UCSD-AML1 (cell line): ENCODE data around the gene SPPL3.

Source experiments
- DNase-seq: peaks from one replicate; lab custom pipeline; 2025; ENCODE audit not compliant: unreplicated experiment; lab: John Stamatoyannopoulos, UW

The SPPL3 gene

DNA sequence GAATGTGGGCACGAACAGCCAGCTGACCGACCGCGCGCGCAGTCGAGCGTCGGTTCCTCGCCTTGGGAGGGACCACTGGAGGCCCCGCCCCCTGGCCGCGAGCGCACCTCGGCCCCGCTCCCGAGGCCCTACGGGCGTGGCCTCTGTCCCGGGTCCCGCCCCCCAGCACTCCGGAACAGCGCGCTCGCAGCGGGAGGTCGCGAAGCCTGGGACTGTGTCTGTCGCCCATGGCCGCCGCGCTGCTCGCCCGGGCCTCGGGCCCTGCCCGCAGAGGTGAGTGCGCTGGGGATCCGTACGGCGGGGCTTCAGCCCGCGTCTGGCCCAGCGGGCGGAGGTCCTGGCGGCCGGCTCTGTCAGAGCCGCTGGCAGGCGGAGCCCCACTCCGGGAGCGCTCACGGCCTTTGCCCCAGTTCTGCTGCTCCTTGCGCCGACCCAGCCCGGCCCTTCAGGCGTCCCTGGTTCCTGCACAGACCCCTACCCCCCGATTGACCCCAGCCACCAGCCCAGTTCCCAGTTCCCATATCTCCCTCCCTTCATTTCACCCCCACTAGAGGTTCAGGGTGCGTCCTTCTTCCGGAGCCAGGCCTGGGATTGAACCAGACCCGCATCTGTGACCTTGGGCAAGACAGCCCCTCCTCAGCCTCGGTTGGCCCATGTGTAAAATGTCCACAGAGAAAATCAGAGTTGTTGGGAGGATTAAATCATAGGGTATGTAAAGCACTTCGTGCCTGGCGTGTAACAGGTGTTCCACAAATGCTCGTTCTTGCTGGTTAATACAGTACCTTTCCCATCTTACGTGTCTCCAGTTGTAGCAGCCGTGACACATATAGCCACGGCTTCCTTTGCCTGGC is 178.3 kb downstream of the SPPL3 start, which contains the start of gene ACADS:
TSS of gene ACADS (plus strand) at position 168 of the 851 bp plus-strand sequence. CDS start at position 228, 60 bp downstream.
- DNase-seq: peak; percentile 81

DNA sequence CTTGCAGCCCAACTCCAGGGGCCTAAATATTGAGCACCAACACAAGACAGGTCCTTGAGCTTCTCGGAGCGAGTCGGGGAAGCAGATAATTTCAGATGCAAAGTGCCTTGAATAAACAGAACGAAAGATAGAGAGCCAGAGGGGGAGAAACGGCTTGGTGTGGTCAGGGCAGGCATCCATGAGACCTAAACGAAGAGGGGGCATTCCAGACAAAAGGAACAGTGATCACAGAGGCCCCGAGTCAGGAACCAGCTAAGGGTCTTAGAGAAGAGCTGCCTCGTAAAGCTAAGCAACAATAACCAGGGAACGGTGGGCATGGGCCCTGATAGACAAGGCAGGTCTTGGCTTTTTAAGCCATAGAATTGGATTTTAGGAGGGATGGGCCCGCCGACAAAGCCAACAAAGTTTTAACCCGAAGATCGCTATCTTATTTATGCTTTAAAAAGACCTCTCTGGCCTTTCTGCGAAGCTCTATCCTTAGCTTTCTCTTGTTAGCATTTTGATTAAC is 179.0 kb downstream of the SPPL3 start:
- DNase-seq: no peak

DNA sequence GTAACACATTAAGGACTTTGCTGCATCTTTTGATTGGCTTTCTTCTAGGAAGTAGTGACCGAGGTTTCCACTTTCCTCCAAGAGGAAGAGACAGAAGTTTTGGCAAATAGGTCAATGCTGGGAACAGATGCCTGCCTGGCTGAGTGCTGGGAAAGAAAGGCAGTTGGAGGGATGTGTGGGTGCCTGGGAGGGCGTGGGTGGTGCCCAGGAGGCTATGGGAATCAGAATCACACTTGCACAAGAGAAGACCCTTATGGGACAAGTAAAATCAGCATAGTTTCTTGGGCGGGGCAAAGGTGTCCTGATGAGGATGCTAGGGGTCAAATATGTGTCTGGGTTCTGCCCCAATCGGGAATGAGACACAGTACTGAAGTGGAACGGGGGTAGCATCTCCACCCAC is 179.4 kb downstream of the SPPL3 start:
- DNase-seq: no peak

DNA sequence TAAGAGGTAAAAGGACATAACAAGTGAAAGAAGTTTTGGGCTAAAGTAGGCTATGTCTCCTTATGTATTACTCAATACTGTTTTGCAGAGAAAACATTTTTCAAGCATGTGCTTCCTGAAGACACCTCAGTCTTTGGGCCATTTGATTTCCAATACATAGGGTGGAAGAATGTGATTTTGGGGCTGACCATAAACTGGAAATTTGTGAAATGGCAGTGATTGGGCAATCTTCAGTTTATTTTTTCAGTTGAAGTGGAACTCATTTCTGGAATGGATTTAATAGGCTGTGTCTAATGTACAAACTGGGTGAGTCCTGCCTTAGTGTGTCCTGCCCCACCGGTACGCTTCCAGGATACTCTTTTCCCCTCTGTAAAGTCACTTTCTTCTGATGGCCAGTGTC is 181.4 kb downstream of the SPPL3 start:
- DNase-seq: no peak

DNA sequence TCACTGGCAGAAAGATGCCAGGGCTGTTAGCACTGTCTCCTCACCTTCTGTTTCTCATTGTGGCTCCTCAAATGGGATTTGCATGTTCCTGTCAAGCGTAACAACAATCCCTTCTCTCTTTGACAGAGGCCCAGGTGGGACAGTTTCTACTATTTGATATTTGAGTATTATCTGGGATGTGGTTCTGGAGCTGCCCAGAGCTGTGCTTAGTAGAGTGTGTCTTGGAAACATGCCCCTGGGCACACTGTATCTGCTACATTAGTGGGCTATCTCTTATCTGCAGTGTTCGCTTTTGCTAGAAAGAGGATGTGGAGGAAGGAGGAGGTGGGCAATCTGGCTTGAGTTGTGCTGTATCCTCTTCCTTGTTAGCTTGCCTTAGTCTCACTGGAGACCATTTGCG is 182.3 kb downstream of the SPPL3 start:
- no peak for DNase-seq

DNA sequence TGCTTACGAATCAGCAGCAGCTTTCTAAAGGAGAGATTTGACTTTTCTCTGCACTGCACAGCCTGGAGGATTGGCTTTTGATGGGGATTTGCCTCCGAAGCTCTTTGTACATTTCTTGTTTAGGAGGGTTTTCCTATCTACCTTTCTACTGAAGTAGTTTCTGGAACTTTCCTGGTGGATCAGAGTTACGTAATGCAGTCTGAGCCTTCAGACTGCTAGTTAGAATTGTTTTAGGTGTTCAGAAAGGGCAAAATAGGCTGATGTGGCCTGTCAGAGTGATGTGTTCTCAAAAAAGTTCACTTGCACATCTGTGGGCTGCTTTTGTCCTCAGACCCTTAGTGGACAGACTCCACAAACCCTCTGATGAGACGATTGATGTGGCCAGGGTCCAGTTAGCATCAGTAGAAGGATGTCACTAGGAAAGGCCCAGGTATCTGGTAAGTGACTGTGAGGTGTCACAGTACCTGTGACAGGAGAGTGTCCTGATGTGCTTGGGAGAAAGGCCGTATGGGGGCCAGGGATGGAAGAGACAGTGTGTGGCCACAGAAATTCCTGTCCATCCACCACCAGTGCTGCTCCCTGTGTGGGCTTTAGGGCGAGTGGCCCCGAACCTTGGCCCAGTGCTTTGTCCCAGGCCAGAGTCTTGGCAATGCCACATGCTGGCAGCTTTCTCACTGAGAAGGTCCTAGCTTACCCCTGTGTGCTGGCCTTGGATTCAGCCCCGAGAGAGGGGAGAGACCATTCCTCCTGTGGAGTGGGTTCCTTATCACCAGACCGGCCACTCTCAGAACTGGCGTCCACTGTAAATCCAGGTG is 183.0 kb downstream of the SPPL3 start:
- no peak for DNase-seq

DNA sequence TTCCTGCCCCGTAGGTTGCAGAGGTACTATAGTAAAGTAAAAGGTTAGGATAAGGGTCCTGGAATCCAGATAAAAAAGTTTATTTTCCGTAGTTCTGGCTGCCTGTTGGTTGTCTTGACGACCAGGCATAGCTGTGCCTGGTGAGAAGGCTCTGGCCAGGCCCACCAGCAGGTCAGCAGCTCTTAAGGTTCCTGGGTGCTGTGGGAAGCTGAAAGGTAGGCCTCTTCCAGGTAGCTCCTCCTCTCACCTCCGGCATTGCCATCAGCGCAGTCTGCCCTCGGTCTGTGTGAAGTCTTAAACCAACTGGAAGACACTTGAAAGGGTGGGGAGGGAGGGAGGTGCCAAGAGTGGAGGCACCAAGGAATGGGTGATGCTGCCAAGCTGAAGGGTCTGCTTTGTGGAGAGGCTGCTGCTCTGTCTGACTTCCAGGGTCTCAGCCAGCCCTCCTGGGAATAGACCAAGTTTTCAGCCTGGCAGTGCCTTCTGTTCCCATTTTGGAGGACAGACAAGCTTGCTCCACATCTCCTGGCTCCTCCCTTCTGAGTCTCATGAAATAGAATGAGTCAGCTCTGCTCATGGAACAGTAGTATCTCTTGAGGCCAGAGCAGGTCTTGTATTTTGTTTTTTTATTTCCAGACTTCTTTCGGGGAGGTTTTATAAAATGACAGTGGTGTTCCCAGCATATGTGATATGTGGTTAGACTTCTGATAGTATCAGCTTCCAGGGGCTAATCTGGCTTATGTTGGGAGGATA is 183.7 kb downstream of the SPPL3 start:
- DNase-seq: no peak

DNA sequence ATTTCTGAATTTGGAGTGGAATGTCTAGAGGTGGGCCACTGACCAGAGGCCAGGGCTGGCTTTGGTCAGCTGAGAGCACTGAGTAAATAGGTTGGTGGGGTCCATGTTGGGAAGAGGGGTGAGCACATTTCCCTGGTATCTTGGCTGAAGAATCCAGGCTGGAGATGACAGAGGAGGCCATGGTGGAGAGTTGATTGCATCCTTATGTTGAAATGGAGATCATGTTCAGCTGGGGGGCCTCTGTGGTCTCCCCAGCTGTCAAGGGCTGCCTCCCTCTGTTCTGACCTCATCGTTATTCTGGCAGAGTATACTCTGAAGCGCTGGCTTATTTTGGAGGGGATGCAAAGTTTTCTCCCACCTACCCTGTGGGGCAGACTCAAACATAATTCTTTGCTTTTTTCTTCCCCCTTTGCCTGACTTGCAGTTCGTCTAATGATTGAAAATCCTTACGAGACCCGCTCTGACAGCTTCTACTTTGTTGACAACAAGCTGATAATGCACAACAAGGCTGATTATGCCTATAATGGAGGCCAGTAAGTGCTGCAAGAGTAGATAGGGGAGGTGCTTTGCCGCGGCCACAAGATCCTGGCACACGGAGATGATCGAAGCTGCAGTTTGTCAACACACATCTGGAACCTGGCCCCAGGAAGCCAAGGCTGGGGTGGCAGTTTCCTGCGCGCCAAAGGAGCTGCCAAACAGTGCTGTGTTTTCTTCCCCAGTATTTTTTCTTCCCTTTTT is 184.5 kb downstream of the SPPL3 start:
- peak; percentile 26 for DNase-seq

DNA sequence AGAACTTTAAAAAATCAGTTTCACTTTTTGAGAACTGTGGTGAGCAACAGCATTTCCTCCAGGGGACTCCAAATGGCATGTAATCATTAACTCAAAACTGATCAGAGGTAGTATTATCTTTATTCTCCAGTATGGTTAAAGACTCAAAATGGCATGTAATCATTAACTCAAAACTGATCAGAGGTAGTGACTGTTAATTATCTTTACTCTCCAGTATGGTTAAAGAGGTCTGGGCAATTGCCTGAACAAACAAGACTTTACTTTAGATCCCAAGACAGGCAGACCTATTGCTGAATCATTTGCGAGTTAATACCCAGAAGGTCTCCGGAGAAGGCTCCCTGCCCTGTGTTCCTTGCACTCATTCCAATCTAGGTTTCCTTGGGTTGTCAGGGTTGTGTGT is 185.1 kb downstream of the SPPL3 start:
- no peak for DNase-seq

DNA sequence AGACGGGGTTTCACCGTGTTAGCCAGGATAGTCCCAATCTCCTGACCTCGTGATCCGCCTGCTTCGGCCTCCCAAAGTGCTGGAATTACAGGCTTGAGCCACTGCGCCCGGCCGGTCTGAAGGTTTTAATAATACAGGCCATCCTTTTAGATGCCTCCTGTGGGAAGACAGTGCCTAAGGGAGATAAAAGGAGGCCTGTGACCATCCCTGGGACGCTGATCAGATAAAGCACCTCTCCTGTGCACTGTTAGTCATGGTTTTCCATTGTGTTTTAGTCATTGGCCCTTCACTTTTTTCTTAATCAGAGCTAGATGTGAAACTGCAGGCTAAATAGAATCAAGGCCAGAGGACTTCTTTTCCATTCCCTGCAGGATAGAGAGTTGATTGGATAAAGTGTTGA is 186.1 kb downstream of the SPPL3 start:
- no peak for DNase-seq

DNA sequence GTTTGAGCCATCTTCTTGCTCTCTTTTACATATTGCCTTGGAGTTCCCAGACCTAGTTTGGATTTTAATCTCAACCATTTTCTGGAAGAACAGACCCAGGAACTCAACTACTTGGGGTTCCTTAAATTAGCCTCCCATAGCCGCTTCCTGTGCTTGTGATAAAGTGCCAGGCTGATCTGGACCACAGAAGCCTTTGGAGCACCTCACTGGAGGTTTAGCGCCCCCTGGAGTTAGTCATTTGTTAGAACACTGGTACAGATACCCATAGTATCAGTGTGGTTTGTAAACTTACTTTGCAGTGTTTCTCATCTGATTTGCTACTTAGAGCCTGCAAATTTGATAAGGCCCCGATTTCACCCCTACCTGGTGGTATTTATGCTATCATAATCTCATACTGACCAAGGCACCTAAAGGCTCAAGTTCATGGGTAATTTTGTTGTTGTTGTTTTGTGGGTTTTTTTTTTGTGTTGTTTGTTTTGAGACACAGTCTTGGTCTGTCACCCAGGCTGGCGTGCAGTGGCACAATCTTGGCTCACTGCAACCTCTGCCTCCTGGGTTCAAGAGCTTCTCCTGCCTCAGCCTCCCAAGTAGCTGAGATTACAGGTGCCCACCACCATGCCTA is 190.2 kb downstream of the SPPL3 start:
- peak; percentile 39 for DNase-seq

DNA sequence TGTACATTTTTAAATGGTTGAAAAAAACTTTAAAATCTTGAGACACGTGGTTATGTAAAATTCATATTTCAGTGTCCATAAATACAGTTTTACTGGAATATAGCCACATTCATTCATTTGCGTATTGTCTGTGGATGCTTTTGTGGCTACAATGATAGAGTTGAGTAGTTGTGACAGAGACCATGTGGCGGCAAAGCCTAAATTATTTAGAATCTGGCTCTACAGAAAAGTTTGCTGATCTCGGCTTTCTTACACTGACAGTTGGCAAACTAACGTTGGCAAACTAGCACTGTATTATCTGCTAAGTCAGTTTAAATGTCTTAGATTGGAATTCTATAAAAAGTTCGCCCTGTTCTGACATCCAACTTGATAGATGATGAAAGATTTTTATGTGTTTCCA is 191.5 kb downstream of the SPPL3 start:
- no peak for DNase-seq
